Hematopoietic multipotent progenitor cell treated with erythropoietin and hydrocortisone succinate and interleukin-3 and kit ligand, for 6 days (in vitro differentiated cells): Measurements from ENCODE around the gene DCHS2.

ENCODE experiments used
- DNase-seq: peaks from one replicate; pipeline ENCODE4 v3.0.0-alpha.2; 2015

The DCHS2 gene

DNA sequence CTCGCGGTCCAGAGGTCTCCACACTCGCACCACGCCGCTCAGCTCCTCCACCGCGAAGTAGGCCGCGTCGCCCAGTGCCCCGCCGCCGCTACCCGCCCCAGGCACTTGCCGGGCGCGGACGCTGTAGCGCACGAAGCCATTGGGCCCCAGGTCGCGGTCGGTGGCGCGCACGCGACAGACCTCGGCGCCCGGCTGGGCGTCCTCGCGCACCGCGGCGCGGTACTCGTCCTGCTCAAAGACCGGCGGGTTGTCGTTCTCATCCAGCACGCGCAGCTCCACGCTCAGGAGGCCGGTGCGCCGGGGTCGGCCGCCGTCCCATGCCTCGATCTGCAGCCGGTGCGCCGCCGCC is 1.4 kb downstream of the DCHS2 start:
- DNase-seq: no peak

DNA sequence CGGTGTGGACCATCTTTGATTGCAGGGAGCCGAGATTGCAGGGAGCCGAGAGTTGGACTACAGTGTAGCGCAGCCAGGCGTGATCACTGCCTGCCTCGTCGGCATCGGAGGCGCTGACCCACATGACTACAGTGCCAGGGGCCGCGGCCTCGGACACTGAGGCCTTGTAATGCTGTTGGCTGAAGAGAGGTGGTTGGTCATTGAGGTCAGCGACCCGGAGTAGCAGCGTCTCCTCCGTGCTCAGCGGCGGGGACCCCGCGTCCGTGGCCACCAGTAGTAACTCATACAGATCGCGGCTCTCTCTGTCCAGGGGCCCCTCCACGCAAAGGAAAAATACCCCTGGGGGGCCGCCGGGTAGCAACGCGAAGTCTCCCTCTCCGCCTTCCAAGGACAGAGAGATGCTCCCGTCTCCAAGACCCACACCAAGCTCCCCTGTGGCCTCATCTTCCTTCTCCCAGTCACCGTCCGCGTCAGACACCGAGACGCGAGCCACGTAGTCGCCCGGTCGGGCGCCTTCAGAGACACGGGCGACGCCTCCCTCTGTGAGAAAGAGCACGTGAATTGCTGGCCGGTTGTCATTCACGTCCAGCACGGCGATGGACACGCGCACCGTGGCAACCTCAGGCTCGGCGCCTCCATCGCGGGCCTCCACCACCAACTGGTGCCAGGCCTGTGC is 1.9 kb downstream of the DCHS2 start:
- no peak for DNase-seq

- DNase-seq: no peak
These were observed 4.5 kb downstream of the DCHS2 start for GRCh38 chr4:154487145-154487544.

DNA sequence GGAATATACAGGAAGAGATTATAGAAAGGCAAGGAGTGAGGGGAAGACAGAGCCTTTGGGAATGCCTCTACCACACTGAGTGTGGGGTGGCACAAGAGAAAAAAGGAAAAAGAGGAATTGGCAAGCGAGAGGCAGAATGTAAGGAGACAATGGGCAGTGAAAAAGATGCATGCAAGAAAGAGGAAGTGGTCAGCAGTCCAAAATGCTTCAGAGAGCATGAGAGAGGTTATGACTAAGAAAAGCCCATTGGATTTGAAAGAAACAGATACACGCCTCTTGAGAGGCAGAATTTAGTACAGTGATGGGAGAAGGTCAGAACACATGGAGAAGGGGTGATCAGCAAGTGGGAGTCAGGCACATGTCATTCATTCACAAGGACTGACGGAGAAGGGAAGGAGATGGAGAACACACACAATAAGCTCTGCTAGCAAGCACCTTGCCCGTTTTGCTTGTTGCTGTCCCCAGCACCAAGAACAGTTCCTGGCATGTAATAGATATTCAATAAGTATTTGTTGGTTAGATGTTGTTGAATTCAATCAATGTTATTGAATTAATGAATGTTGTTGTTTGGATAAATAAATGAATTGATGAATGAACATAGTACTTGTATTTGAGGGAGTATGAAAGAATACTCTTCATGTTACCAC is 6.3 kb downstream of the DCHS2 start:
- no peak for DNase-seq

DNA sequence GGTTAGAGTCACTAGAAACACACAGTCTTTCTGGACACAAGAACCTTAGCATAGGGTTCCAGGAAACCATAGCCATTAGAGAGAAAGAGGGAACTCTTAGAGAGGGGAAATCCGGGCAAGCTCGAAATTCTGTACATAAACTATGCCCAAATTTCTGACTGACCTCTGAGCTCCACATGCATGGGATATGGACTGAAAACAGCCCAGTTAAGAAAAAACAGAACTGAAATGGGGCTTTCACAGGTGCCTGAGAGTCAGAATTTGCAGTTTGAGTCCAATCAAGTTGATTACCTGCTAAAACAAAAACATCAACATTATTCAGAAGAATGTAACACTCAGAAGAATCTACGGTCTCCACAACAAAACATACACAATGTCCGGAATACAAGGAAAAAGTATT is 13.1 kb downstream of the DCHS2 start:
- no peak for DNase-seq

GRCh38 chr4:154478128-154478527 is 13.5 kb downstream of the DCHS2 start:
- no peak for DNase-seq

- DNase-seq: no peak
These were observed 15.4 kb downstream of the DCHS2 start for GRCh38 chr4:154476232-154476631.

DNA sequence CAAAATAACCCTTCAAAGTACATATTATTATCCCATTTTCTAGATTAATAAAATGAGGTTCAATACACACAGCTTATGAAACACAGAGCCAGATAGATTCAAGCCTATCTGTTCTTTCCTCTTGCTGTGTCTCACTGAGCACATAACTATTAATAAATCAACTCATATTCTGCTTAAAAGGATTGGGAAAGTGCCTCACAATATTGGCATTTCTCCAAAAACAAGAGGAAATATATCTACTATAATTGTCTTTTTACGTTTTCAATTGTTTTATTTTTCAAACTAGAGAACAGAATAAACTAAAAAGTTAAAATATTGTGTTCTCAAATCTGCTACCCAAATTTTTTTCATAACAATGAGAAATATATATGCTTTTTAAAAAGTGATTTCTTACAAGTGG is 15.8 kb downstream of the DCHS2 start:
- DNase-seq: no peak

DNA sequence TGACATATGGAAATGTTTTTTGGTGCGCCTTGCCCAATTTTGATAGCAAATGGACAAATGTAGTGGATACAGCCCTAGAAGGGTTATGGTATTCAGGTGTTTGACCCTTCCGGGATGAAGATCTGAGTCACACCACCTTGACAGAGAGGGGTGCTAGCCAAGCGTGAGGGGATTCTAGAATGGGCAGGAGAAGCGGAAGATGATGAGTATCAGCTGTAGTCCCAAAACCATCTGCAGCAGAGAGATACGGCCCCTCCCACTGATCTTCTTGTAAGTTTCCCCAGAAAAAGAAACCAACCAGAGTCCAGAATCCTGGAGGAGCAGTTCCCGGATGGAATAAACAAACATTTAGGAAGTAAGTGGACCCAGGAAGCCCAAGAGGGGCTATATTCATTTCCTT is 18.1 kb downstream of the DCHS2 start:
- no peak for DNase-seq

GRCh38 chr4:154472858-154473257 is 18.7 kb downstream of the DCHS2 start:
- no peak for DNase-seq

DNA sequence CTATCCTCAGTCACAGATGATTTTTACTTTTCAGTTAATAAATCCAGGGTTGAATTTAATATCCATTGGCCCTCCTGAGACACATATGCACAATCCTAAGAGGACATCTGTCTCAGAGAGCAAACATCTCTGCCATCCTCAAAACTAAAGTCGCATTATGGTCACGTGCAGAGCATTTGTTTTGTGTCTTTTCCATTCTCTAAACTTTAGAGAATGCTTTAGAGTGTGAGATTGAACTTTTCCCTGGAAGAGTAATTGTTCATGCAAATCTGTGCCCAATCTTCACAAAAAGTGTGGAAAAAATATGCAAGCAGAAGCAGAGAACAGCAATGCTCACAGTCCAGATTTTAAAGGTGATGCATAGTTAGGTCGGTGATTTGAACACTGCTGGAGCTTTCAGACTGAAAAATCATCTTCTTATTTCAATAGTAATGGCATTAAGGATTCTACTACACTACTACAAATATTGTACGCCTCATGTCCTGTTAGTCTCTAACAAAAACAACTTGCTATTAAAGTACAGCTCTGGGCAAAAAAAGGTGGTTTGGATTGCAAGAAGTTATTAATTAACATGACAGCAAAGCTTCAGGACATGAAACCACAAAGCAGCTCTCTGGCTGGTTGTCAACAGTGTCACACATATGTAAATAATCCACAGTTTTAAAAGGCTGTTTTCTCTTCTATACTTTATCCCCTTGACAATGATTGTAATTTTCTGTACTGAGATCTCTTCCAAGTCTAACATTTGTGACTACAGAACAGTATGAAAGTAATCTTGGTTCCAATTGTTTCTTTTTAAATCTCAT is 19.9 kb downstream of the DCHS2 start:
- no peak for DNase-seq

DNA sequence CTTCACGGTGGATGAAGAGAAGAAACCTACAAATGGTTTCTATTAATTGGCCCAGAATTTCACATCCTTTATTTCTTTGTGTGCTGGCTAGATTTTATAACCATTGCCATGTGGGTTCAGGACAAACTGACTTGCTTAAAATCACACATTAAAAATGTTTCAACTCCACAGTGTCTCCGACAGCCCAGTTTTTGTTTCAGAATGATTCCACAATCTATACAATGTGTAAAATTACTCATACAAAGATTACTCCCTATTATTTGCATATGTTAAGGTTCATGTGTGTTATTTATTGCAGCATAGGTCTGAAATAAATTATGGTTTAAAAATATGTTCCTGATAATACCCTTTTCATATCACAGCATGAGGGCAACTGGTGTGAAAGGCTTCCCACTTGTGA is 20.6 kb downstream of the DCHS2 start:
- DNase-seq: no peak

DNA sequence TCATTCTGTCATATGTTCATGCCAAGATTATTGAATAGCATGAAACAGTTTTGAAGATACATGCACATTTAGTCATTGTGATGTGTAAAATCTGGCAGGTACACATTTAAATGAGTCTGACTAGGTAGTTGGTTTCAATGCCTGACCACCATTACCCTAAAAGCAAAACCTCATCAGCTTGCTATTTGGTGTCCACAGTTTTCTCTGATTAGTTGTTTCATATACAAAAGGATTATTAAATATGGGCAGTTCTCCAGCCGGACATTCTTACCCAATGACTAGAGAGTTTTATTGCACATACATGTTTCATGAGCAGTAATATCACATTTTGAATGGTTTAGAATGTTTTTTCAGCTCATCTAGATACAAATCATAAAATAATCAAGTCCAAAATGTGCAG is 23.7 kb downstream of the DCHS2 start:
- DNase-seq: no peak

- DNase-seq: no peak
These were observed 25.3 kb downstream of the DCHS2 start for GRCh38 chr4:154466336-154466735.

DNA sequence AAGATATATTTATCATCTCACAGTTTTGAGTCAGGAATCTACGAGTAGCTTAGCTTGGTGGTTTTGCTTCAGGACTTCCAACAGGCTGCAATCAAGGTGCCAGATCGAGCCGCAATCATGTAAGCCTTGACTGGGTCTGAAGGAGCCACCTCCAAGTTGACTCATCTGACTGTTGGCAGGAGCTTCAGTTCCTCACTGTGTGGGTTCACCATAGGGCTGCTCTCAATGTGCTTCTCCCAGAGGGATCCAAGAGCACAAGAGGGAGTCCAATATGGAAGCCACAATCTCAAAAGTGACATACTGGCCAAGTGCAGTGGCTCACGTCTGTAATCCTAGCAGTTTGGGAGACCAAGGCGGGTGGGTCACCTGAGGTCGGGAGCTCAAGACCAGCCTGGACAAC is 26.5 kb downstream of the DCHS2 start:
- no peak for DNase-seq

DNA sequence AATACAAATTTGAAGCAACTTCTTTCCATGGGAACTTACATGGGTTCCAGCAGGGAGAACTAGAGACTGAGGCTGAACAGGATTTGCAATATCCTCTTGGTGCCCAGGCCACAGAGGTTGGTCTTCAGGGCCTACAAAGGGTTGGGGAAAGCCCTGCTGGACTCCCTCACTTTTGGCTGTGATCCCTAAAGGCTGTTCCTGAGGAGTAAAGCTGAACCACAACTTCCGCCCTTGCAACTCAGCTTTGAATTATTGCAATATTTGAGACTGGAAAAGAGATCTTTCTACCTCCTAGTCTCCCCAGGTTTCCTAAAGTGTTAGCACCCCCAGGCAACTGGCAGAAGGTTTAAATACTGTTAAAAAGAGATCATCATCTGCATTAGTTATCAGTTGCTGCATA is 26.9 kb downstream of the DCHS2 start:
- DNase-seq: no peak

GRCh38 chr4:154462081-154462810 is 29.4 kb downstream of the DCHS2 start:
- DNase-seq: no peak

DNA sequence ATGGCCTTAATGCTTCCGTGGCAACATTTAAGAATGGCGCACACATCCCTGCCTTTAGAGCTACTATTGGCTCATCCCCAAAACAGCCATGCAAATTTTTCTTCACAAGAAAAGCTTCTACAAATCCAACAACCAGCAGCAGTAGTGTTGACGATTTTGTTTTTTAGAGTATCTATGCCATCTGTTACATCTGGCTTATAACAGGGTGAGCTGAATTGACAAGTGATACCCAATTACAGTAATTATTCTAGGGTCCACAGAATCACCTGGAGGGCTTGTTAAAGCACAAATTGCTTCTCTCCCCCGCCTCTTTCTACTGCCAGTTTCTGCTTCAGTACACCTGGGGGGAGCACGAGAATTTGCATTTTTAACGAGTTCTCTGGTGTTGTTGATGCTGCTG is 34.1 kb downstream of the DCHS2 start:
- no peak for DNase-seq

DNA sequence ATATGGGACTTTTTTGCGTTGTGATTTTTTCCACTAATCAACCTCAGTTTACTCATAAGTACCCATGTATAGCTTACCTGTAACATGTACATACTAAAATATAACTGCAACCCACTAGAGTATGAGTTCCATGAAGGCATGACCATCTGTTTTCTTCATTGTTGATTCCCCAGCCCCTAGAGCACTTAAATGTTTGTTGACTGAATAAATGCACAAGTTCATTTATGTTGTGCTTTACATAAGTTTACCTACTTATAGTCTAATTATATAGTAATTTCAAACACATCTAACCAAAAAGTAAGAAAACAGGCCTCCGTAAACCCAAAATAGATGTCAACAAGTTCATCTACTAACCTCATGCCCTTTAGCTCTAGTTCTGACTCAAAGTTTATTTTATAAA is 34.7 kb downstream of the DCHS2 start:
- DNase-seq: no peak

GRCh38 chr4:154456240-154456639 is 35.4 kb downstream of the DCHS2 start:
- peak; percentile 3 for DNase-seq

DNA sequence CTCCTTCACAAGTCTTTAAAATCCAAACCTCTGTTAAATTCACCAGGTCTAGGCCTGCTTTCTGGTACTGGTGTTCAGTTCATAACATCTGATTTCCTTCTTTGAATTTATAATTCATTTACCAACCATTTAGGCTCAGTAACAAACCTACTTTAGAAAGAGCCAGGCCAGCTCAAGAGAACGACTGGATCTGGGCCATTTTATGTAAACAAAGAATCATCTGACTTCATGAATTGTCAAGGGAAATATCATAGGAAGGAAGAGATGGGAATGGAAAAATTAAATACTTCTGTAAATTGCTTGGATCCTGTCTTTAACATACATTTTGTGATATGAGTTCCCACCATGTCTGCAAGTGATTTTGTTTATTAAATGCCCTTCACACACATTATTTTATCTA is 36.5 kb downstream of the DCHS2 start:
- no peak for DNase-seq

DNA sequence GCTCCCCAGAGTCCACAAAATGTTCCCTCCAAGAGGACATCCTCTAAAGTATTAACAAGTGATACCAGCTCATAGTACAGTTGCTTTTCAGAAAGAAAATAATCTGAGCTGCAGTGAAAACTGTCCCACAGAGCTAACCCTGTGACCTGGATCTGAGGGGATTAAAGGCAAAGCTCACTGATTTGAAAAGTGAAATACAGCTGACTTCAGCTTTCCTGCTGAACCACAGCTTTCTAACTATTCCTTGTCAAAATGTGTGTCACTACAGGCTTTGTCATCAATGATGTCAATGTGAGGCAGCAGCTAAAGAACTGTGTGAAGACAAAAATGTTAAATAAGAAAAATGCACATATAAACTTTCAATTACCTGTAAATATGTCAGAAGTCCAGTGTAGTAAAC is 36.9 kb downstream of the DCHS2 start:
- DNase-seq: no peak

GRCh38 chr4:154452798-154453346 is 38.7 kb downstream of the DCHS2 start:
- DNase-seq: no peak
